IMR-90 (cell line): ENCODE data around the gene PCDHGA6. TPM values are rescaled to one million over a fixed set of nuclear protein-coding genes. Genes with fewer than 3 reads are reported as not detected.
A peak's percentile ranks its signal among the peaks of the same experiment; 100 is the strongest.

Experiments
- ATAC-seq: fragments of 200-7000 bp; cut with Tn5 transposase; 2 replicates; pipeline ENCODE4 v1.9.1; 2020; ENCODE audit warnings: low read depth, mild to moderate bottlenecking, moderate library complexity
- BruUV-seq: library from RNA; stranded (reverse); fragments of 400-500 nt; replicated peaks from 2 replicates; lab custom pipeline; 2021; lab: Mats Ljungman, UMichigan
- CTCF ChIA-PET: fragments of 300-600 bp; formaldehyde crosslinking; extraction: SDS; loops from one replicate; lab custom pipeline; 2021; ENCODE audit warnings: antibody characterized with exemption; lab: Yijun Ruan, JAX
- POLR2A ChIA-PET: fragments of 300-600 bp; sonication (Branson Sonifier 250); formaldehyde crosslinking; loops from one replicate; lab custom pipeline; 2022; ENCODE audit warnings: antibody characterized with exemption; ENCODE audit not compliant: unreplicated experiment; lab: Charles Lee
- DNase-seq: peaks from one replicate; pipeline ENCODE4 v3.0.0; 2013
- H2AFZ ChIP-seq: replicated peaks from 2 replicates; pipeline ENCODE3; 2013; ENCODE audit warnings: low read length, mild to moderate bottlenecking; ENCODE audit not compliant: poor library complexity
- H2AK5ac ChIP-seq: 2 replicates; pipeline ENCODE4 v1.6.1; 2013; ENCODE audit warnings: low read depth, low read length, inconsistent platforms
- H2AK9ac ChIP-seq: replicated peaks from 2 replicates; pipeline ENCODE3; 2013; ENCODE audit warnings: mild to moderate bottlenecking, low read depth, low read length, moderate library complexity; ENCODE audit not compliant: poor library complexity
- H2BK120ac ChIP-seq: 2 replicates; pipeline ENCODE4 v1.6.1; 2013; ENCODE audit warnings: low read depth, low read length, inconsistent platforms
- H2BK15ac ChIP-seq: 3 replicates; pipeline ENCODE4 v1.6.1; 2013; ENCODE audit warnings: low read depth, low read length, inconsistent platforms
- H2BK20ac ChIP-seq: 2 replicates; pipeline ENCODE4 v1.6.1; 2013; ENCODE audit warnings: low read depth, mild to moderate bottlenecking, inconsistent platforms, low read length, moderate library complexity
- H2BK5ac ChIP-seq: 2 replicates; pipeline ENCODE4 v1.6.1; 2013; ENCODE audit warnings: mild to moderate bottlenecking, low read depth, low read length, inconsistent platforms; ENCODE audit not compliant: poor library complexity, severe bottlenecking
- H3K14ac ChIP-seq: replicated peaks from 2 replicates; pipeline ENCODE4 v1.6.1; 2013; ENCODE audit warnings: low read depth, low read length, inconsistent platforms
- H3K18ac ChIP-seq: 2 replicates; pipeline ENCODE4 v1.6.1; 2013; ENCODE audit warnings: low read depth, low read length, control low read depth
- H3K23ac ChIP-seq: 2 replicates; pipeline ENCODE4 v1.6.1; 2013; ENCODE audit warnings: low read depth, low read length, inconsistent platforms
- H3K27ac ChIP-seq: 2 replicates; pipeline ENCODE4 v1.5.1; 2013; ENCODE audit warnings: mild to moderate bottlenecking, control low read depth, low read length; ENCODE audit not compliant: insufficient read depth
- H3K27me3 ChIP-seq: 2 replicates; pipeline ENCODE4 v1.6.1; 2013; ENCODE audit warnings: low read length; ENCODE audit not compliant: control insufficient read depth, insufficient read depth
- H3K36me3 ChIP-seq: 2 replicates; pipeline ENCODE4 v1.6.1; 2013; ENCODE audit warnings: low read length, mixed read lengths; ENCODE audit not compliant: control insufficient read depth, insufficient read depth
- H3K4ac ChIP-seq: 2 replicates; pipeline ENCODE4 v1.6.1; 2013; ENCODE audit warnings: low read depth, low read length, inconsistent platforms
- H3K4me1 ChIP-seq: 2 replicates; pipeline ENCODE4 v1.6.1; 2013; ENCODE audit warnings: low read length, mixed read lengths; ENCODE audit not compliant: control insufficient read depth, insufficient read depth
- H3K4me2 ChIP-seq: 2 replicates; pipeline ENCODE4 v1.6.1; 2013; ENCODE audit warnings: low read depth, mild to moderate bottlenecking, control low read depth, low read length, moderate library complexity
- H3K4me3 ChIP-seq: 2 replicates; pipeline ENCODE4 v1.5.1; 2013; ENCODE audit warnings: low read depth, mild to moderate bottlenecking, control low read depth, low read length, moderate library complexity; ENCODE audit not compliant: insufficient read depth
- H3K56ac ChIP-seq: 2 replicates; pipeline ENCODE4 v1.6.1; 2013; ENCODE audit warnings: low read length, inconsistent platforms; ENCODE audit not compliant: insufficient read depth; ENCODE audit errors: extremely low read depth
- H3K79me1 ChIP-seq, 2 experiments: 2 replicates each; pipeline ENCODE4 v1.6.1; 2013; ENCODE audit warnings: low read length in 2 of 2, inconsistent platforms in 1 of 2, low read depth in 1 of 2
- H3K9ac ChIP-seq: 2 replicates; pipeline ENCODE4 v1.6.1; 2013; ENCODE audit warnings: low read depth, low read length, control low read depth
- H3K9me1 ChIP-seq: 2 replicates; pipeline ENCODE4 v1.6.1; 2013; ENCODE audit warnings: low read length, inconsistent platforms; ENCODE audit not compliant: insufficient read depth
- H3K9me3 ChIP-seq: 2 replicates; pipeline ENCODE4 v1.6.1; 2013; ENCODE audit warnings: low read length; ENCODE audit not compliant: control insufficient read depth, insufficient read depth
- H4K20me1 ChIP-seq: 2 replicates; pipeline ENCODE4 v1.6.1; 2013; ENCODE audit warnings: low read length, inconsistent platforms; ENCODE audit not compliant: insufficient read depth
- H4K5ac ChIP-seq: 2 replicates; pipeline ENCODE4 v1.6.1; 2013; ENCODE audit warnings: mild to moderate bottlenecking, low read depth, low read length, control low read depth
- H4K8ac ChIP-seq, 2 experiments: 2 replicates each; pipeline ENCODE4 v1.6.1; 2013; ENCODE audit warnings: low read depth in 2 of 2, low read length in 2 of 2, control low read depth in 1 of 2, inconsistent platforms in 1 of 2
- H4K91ac ChIP-seq: 2 replicates; pipeline ENCODE4 v1.6.1; 2013; ENCODE audit warnings: low read depth, low read length, inconsistent platforms; ENCODE audit not compliant: insufficient read depth
- BHLHE40 ChIP-seq: fragments of 150-350 bp; IDR thresholded peaks from 2 replicates; pipeline ENCODE4 v1.6.1; 2016; ENCODE audit warnings: mild to moderate bottlenecking, low read depth, low read length
- CEBPB ChIP-seq: IDR thresholded peaks from 2 replicates; pipeline ENCODE4 v1.6.1; 2012; ENCODE audit warnings: low read depth, low read length, improper control_type of control experiment
- CHD1 ChIP-seq: IDR thresholded peaks from 2 replicates; pipeline ENCODE4 v1.6.1; 2012; ENCODE audit warnings: low read depth, low read length, improper control_type of control experiment
- FOS ChIP-seq: fragments of 150-350 bp; IDR thresholded peaks from 2 replicates; pipeline ENCODE4 v1.6.1; 2016; ENCODE audit warnings: low read depth, low read length
- MAZ ChIP-seq: IDR thresholded peaks from 2 replicates; pipeline ENCODE4 v1.6.1; 2012; ENCODE audit warnings: low read depth, mild to moderate bottlenecking, low read length, improper control_type of control experiment, moderate library complexity, borderline replicate concordance
- NFE2L2 ChIP-seq: fragments of 150-350 bp; IDR thresholded peaks from 2 replicates; pipeline ENCODE4 v1.6.1; 2016; ENCODE audit warnings: low read depth, mild to moderate bottlenecking, low read length
- RAD21 ChIP-seq: IDR thresholded peaks from 2 replicates; pipeline ENCODE4 v1.6.1; 2012; ENCODE audit warnings: low read length, improper control_type of control experiment
- RCOR1 ChIP-seq: IDR thresholded peaks from 2 replicates; pipeline ENCODE4 v1.6.1; 2012; ENCODE audit warnings: mild to moderate bottlenecking, low read length, improper control_type of control experiment; ENCODE audit not compliant: insufficient replicate concordance
- dilution Hi-C: fragments of 300-500 bp; cut with HindIII; formaldehyde crosslinking; loops from one replicate; pipeline ENCODE4 v1.14.3; 2018; ENCODE audit warnings: low sequenced_read_pairs; ENCODE audit not compliant: unreplicated experiment
- in situ Hi-C: fragments of 300-500 bp; cut with MboI; formaldehyde crosslinking; loops from 3 replicates; pipeline ENCODE4 v1.14.3; 2019; ENCODE audit warnings: low sequenced_read_pairs, inconsistent platforms, mixed read lengths
- intact Hi-C: fragments of 100-400 bp; cut with micrococcal nuclease; formaldehyde crosslinking; loops from 2 replicates; pipeline ENCODE4 v1.10.0; 2022
- polyA plus RNA-seq, 3 experiments: library from polyadenylated mRNA; depleted of rRNA; stranded (reverse); fragments of >200 nt; gene quantifications; 2 replicates each; pipeline ENCODE4 v1.2.3, GENCODE V29; 2012; ENCODE audit warnings: low replicate concordance in 1 of 3
- total RNA-seq: library from RNA; depleted of rRNA; stranded (reverse); fragments of >200 nt; gene quantifications from 2 replicates; pipeline ENCODE4 v1.2.3, GENCODE V29; 2012
- TF ChIP-seq, protein P1 (sequence below): fragments of 150-350 bp; IDR thresholded peaks from 2 replicates; pipeline ENCODE4 v1.6.1; 2017; ENCODE audit warnings: mild to moderate bottlenecking, antibody characterized with exemption, low read length, low read depth

Gene PCDHGA6
- total and polyA plus RNA-seq, 2 of the 4 experiments (the other 2 are of a cell fraction), result 4.1 to 4.7 TPM

DNA sequence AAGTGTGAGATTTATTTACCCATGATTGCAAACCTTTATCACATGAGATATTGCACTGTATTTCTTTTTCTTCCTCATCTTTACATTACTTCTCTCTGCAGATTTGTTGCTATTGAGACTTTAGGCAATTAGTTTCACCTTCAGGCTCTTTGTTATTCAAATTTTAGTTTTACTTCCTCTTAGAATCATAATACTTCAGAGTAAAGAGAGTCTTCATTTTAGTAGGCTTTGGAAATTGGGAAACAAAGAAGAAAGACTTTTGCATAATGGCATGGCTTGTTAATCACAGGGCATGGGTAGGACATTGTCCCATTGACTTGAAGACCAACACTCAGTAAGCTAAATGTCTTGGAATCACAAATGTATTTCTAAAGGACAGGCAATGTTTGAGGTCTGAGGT is 11.0 kb upstream of the PCDHGA6 start:
- Histone ChIP-seq H3K4me3 (no peak overlapping the region), H3K27ac (no peak overlapping the region), H3K4ac (no peak overlapping the region), H4K8ac (no peak overlapping the region), H2AFZ (no peak overlapping the region), H3K4me1 (peaks cover 2% of the 10 kb centered on the region; the same call in 1 of the 2 replicates), H3K56ac (no peak overlapping the region), H3K9ac (no peak overlapping the region), H3K18ac (no peak overlapping the region), H3K79me1 (peaks cover 0 to 3% of the 10 kb centered on the region in 2 experiments; a peak in 1 of 4 replicates), H4K20me1 (no peaks in the 10 kb centered on the region), H4K91ac (no peak overlapping the region), H3K27me3 (peaks cover 2% of the 10 kb centered on the region; the same call in 1 of the 2 replicates), H2BK15ac (no peak overlapping the region), H2BK5ac (no peak overlapping the region), H3K4me2 (peak overlapping the region; percentile 17; the same call in 1 of the 2 replicates), H4K5ac (no peak overlapping the region), H3K14ac (no peak overlapping the region), H2AK5ac (no peak overlapping the region), H3K36me3 (peaks cover 14% of the 10 kb centered on the region; the same call in 1 of the 2 replicates), H3K23ac (no peak overlapping the region), H2AK9ac (no peak overlapping the region), H2BK120ac (no peak overlapping the region), H3K9me1 (no peaks in the 10 kb centered on the region), H3K9me3 (peaks cover 53% of the 10 kb centered on the region), H2BK20ac (no peak overlapping the region)
- ChIA-PET POLR2A (no interaction called here), CTCF (no interaction called here)
- dilution Hi-C loops, result no loop called here
- DNase-seq (no peak), ATAC-seq (no peak)
- no TSS peak for BruUV-seq
- intact Hi-C loops, result loop anchor here (5.0 kb wide), 1 partner anchor 35 kb away; no protein-coding TSS in a partner anchor
- in situ Hi-C loops, result no loop called here
- TF ChIP-seq MAZ (no peak), RCOR1 (no peak), BHLHE40 (no peak), CHD1 (no peak), RAD21 (no peak), NFE2L2 (no peak), CEBPB (no peak), FOS (no peak)
- TF ChIP-seq, protein P1, sequence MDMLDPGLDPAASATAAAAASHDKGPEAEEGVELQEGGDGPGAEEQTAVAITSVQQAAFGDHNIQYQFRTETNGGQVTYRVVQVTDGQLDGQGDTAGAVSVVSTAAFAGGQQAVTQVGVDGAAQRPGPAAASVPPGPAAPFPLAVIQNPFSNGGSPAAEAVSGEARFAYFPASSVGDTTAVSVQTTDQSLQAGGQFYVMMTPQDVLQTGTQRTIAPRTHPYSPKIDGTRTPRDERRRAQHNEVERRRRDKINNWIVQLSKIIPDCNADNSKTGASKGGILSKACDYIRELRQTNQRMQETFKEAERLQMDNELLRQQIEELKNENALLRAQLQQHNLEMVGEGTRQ, result no peak
